IPS-11a (cell line): ENCODE data around the gene VAC14.
"Not testable (repeated sequence)": the region's sequence is repeated elsewhere in the genome, so short reads cannot be mapped to it uniquely, and the experiment has no call there.

Experiments used
- H3K4me3 ChIP-seq: one replicate; pipeline ENCODE4 v1.5.1; 2013; ENCODE audit warnings: low read depth, low read length, control low read depth

Gene VAC14

GRCh38 chr16:70649300-70649699 is 151.7 kb downstream of the VAC14 start:
- no peak overlapping the region for H3K4me3 ChIP-seq

DNA sequence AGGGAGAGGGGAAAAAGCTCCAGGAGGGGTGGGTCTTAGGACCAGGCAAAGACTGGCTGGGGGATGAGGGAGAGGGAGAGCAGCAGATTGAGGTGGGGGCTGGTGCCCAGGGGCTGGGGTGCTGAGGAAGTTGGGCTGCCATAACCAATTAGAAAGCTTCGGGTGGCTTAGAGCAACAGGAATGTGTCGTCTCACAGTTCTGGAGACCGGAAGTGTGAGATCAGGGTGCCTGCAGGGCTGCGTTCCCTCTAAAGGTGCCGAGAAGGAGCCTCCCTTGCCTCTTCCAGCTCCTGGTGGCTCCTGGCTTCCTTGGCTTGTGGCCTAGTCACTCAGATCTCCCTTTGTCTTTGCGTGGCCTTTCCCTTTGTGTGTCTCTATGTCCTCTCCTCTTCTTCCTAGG is 152.4 kb downstream of the VAC14 start:
- no peak overlapping the region for H3K4me3 ChIP-seq

GRCh38 chr16:70647441-70648359 is 153.3 kb downstream of the VAC14 start:
- H3K4me3 ChIP-seq, result no peak overlapping the region

- no peak within 1 kb of the TSS for H3K4me3 ChIP-seq
These were observed 154.4 kb downstream of the VAC14 start, which contains the start of gene IL34 for GRCh38 chr16:70646260-70647241. IL34 (plus strand) TSS chr16:70646559; CDS start chr16:70646948, 389 bp downstream.

GRCh38 chr16:70644763-70645597 is 156.0 kb downstream of the VAC14 start:
- no peak overlapping the region for H3K4me3 ChIP-seq

DNA sequence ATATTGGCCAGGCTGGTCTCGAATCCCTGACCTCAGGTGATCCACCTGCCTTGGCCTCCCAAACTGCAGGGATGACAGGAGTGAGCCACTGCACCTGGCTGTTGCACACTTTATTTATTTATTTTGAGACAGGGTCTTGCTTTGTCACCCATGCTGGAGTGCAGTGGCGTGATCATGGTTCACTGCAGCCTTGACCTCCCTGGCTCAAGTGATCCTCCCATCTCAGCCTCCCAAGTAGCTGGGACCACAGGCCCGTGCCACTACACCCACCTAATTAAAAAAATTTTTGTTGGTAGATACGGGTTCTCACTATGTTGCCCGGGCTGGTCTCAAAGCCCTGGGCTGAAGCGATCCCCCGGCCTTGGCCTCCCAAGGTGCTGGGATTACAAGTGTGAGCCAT is 157.7 kb downstream of the VAC14 start:
- H3K4me3 ChIP-seq, result not testable (repeated sequence)

DNA sequence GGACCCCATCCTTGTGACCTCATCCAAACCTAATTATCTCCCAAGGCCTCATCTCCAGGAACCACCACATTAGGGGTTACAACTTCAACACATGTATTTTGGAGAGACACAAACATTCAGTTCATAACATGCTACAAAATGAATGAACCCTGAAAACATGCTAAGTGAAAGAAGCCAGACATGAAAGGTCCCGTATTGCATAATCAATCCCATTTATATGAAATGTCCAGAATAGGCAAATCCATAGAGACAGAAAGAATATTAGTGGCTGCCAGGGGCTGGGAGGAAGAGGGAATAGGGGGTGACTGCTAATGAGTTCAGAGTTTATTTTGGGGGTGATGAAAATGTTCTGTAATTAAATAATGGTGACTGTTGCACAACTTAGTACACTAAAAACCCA is 158.3 kb downstream of the VAC14 start:
- H3K4me3 ChIP-seq, result no peak overlapping the region

- no peak overlapping the region for H3K4me3 ChIP-seq
These were observed 161.9 kb downstream of the VAC14 start for GRCh38 chr16:70638814-70639792.
